ENCODE measurements around the gene SOCS6. TPM values are rescaled to one million over a fixed set of nuclear protein-coding genes. Genes with fewer than 3 reads are reported as not detected.

SOCS6 gene
- total and polyA plus RNA-seq, 2 donors (not counting 1 experiment from before 2014, with no cell fraction given), result 38.6 to 44.1 TPM

DNA sequence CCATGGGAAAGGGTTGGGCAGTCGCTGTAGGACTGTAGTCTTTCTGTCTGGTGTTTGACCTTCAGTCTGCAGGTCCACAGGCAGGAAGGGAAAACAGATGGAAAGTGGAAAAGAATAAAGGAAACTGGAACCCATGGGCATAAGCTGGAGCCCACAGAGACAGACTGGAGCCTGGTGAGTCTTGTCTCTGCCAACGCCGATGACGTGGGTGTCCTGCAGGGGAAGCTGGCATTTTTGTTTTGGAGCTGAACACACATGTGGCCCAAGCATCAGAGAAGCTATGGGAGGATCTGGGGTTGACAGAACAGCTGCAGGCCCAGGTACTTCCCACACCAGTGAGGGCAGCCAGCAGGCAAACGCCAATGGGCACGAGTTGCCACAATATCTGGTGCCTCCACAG, 28.2 kb upstream of the SOCS6 start:
- no peak for DNase-seq (ENCODE audit: low read depth in 2 of 2)
- H3K9ac ChIP-seq (ENCODE audit: insufficient read depth, low read length), result no peak overlapping the region
- no peaks in the 10 kb centered on the region for H3K4me1 ChIP-seq (ENCODE audit: control insufficient read depth, extremely low read depth, insufficient read depth, low read length)
- no peak overlapping the region for H3K27ac ChIP-seq (ENCODE audit: insufficient read depth, low read length)
- TF ChIP-seq, protein P1, sequence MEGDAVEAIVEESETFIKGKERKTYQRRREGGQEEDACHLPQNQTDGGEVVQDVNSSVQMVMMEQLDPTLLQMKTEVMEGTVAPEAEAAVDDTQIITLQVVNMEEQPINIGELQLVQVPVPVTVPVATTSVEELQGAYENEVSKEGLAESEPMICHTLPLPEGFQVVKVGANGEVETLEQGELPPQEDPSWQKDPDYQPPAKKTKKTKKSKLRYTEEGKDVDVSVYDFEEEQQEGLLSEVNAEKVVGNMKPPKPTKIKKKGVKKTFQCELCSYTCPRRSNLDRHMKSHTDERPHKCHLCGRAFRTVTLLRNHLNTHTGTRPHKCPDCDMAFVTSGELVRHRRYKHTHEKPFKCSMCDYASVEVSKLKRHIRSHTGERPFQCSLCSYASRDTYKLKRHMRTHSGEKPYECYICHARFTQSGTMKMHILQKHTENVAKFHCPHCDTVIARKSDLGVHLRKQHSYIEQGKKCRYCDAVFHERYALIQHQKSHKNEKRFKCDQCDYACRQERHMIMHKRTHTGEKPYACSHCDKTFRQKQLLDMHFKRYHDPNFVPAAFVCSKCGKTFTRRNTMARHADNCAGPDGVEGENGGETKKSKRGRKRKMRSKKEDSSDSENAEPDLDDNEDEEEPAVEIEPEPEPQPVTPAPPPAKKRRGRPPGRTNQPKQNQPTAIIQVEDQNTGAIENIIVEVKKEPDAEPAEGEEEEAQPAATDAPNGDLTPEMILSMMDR (conservative IDR thresholded peaks at IDR 0.05 in 1 of 2, IDR thresholded peaks at IDR 0.05 in 1 of 2; ENCODE audit: low read depth in 1 of 2, low read length in 2 of 2), result no peak
- TF ChIP-seq EZH2 (IDR thresholded peaks at IDR 0.05; ENCODE audit: low read length, missing control alignments), result no peak
- H3K4me2 ChIP-seq (ENCODE audit: extremely low read depth, insufficient read depth, low read length), result no peak overlapping the region
- H3K36me3 ChIP-seq (ENCODE audit: control insufficient read depth, insufficient read depth, low read length), result no peaks in the 10 kb centered on the region
- no peaks in the 10 kb centered on the region for H3K9me3 ChIP-seq (ENCODE audit: control insufficient read depth, insufficient read depth, low read depth, low read length)
- H2AFZ ChIP-seq (ENCODE audit: low read length), result no peak overlapping the region
- H3K27me3 ChIP-seq (ENCODE audit: control insufficient read depth, insufficient read depth, low read length), result no peaks in the 10 kb centered on the region
- no peaks in the 10 kb centered on the region for H3K79me2 ChIP-seq (ENCODE audit: control insufficient read depth, insufficient read depth, low read length)
- H4K20me1 ChIP-seq (ENCODE audit: control insufficient read depth, extremely low read depth, insufficient read depth, low read length), result no peaks in the 10 kb centered on the region
- H3K4me3 ChIP-seq (replicated peaks in 1 of 4; ENCODE audit: control extremely low read depth in 1 of 4, insufficient read depth in 1 of 4, low read depth in 3 of 4, low read length in 4 of 4), result no peak overlapping the region

DNA sequence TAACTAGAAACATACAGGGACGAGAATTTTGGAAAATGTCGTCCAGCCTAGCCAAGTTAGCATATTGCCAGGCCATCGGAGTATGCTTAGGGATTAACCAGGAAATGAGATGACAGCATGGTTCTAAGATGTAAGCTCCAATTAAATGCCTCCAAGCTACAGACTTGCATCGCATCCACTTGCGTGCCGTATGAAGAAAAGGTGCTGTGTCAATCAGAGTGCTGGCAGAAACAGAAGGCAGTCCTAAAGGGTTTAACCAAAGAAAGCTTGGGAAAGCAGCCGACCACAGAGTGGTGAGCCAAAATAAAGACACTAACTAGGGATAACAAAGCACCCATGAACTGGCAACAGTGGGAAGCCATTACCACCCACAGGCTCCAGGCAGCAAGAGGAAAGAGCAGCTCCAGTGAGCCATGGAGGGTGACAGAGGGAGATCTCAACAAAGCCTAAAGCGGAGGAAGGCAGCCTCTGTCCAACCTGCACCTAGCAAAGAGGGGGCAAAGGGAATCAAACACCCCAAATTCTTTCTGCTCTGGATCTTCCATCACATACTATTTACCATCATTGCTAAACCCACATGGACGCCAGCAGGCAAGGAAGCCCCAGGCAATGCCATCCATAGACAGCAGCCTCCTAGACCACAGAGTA, 27.6 kb upstream of the SOCS6 start:
- H4K20me1 ChIP-seq (ENCODE audit: control insufficient read depth, extremely low read depth, insufficient read depth, low read length), result no peaks in the 10 kb centered on the region
- H3K27ac ChIP-seq (ENCODE audit: insufficient read depth, low read length), result no peak overlapping the region
- H2AFZ ChIP-seq (ENCODE audit: low read length), result no peak overlapping the region
- H3K9ac ChIP-seq (ENCODE audit: insufficient read depth, low read length), result no peak overlapping the region
- DNase-seq (ENCODE audit: low read depth in 2 of 2), result no peak
- no peaks in the 10 kb centered on the region for H3K4me1 ChIP-seq (ENCODE audit: control insufficient read depth, extremely low read depth, insufficient read depth, low read length)
- H3K4me2 ChIP-seq (ENCODE audit: extremely low read depth, insufficient read depth, low read length), result no peak overlapping the region
- no peaks in the 10 kb centered on the region for H3K79me2 ChIP-seq (ENCODE audit: control insufficient read depth, insufficient read depth, low read length)
- H3K27me3 ChIP-seq (ENCODE audit: control insufficient read depth, insufficient read depth, low read length), result no peaks in the 10 kb centered on the region
- H3K4me3 ChIP-seq (replicated peaks in 1 of 4; ENCODE audit: control extremely low read depth in 1 of 4, insufficient read depth in 1 of 4, low read depth in 3 of 4, low read length in 4 of 4), result no peak overlapping the region
- no peaks in the 10 kb centered on the region for H3K36me3 ChIP-seq (ENCODE audit: control insufficient read depth, insufficient read depth, low read length)
- no peaks in the 10 kb centered on the region for H3K9me3 ChIP-seq (ENCODE audit: control insufficient read depth, insufficient read depth, low read depth, low read length)
- TF ChIP-seq EZH2 (IDR thresholded peaks at IDR 0.05; ENCODE audit: low read length, missing control alignments), result no peak
- TF ChIP-seq, protein P1 (conservative IDR thresholded peaks at IDR 0.05 in 1 of 2, IDR thresholded peaks at IDR 0.05 in 1 of 2; ENCODE audit: low read depth in 1 of 2, low read length in 2 of 2), result no peak

- Histone ChIP-seq H3K4me3 (replicated peaks in 1 of 4; ENCODE audit: control extremely low read depth in 1 of 4, insufficient read depth in 1 of 4, low read depth in 3 of 4, low read length in 4 of 4) (no peak overlapping the region), H3K27ac (ENCODE audit: insufficient read depth, low read length) (no peak overlapping the region), H4K20me1 (ENCODE audit: control insufficient read depth, extremely low read depth, insufficient read depth, low read length) (no peaks in the 10 kb centered on the region), H2AFZ (ENCODE audit: low read length) (no peak overlapping the region), H3K27me3 (ENCODE audit: control insufficient read depth, insufficient read depth, low read length) (no peaks in the 10 kb centered on the region), H3K9me3 (ENCODE audit: control insufficient read depth, insufficient read depth, low read depth, low read length) (no peaks in the 10 kb centered on the region), H3K4me1 (ENCODE audit: control insufficient read depth, extremely low read depth, insufficient read depth, low read length) (no peaks in the 10 kb centered on the region), H3K4me2 (ENCODE audit: extremely low read depth, insufficient read depth, low read length) (no peak overlapping the region), H3K9ac (ENCODE audit: insufficient read depth, low read length) (no peak overlapping the region), H3K79me2 (ENCODE audit: control insufficient read depth, insufficient read depth, low read length) (no peaks in the 10 kb centered on the region), H3K36me3 (ENCODE audit: control insufficient read depth, insufficient read depth, low read length) (no peaks in the 10 kb centered on the region)
- TF ChIP-seq, protein P1 (conservative IDR thresholded peaks at IDR 0.05 in 1 of 2, IDR thresholded peaks at IDR 0.05 in 1 of 2; ENCODE audit: low read depth in 1 of 2, low read length in 2 of 2), result no peak
- TF ChIP-seq EZH2 (IDR thresholded peaks at IDR 0.05; ENCODE audit: low read length, missing control alignments), result no peak
- DNase-seq (ENCODE audit: low read depth in 2 of 2), result no peak
Observed at GRCh38 chr18:70263336-70263735, 25.5 kb upstream of the SOCS6 start.
